ENCODE measurements around the gene BSPRY.

GRCh38 chr9:113373256-113373655 lies 23.9 kb downstream of the BSPRY start:
- TF ChIP-seq EZH2 (IDR thresholded peaks at IDR 0.05; ENCODE audit: borderline replicate concordance) (no peak), CTCF (IDR thresholded peaks at IDR 0.05; ENCODE audit: poor library complexity) (no peak), EZH2phosphoT487 (IDR thresholded peaks at IDR 0.05; ENCODE audit: low read depth, severe bottlenecking, unreplicated experiment) (no peak)
